ENCODE measurements around the gene HNRNPAB. TPM values are rescaled to one million over a fixed set of nuclear protein-coding genes. Genes with fewer than 3 reads are reported as not detected.

The HNRNPAB gene
- total RNA-seq, 1 experiment from 2014 or later, result 547 TPM

- no peak overlapping the region for H2AK5ac ChIP-seq (ENCODE audit: insufficient read length, low read length)
- no peak overlapping the region for H4K5ac ChIP-seq (ENCODE audit: insufficient read length, low read depth, low read length)
- H3K4ac ChIP-seq (ENCODE audit: low read depth, low read length), result no peak overlapping the region
- H3K4me1 Mint-ChIP-seq, result peaks cover 12 to 22% of the 10 kb centered on the region in 2 experiments
- no peak overlapping the region for H2BK20ac ChIP-seq (ENCODE audit: low read depth, low read length, poor library complexity, severe bottlenecking)
- no peaks in the 10 kb centered on the region for H3K79me1 ChIP-seq (ENCODE audit: insufficient read depth, low read depth, low read length, poor library complexity, severe bottlenecking)
- no peak overlapping the region for H2BK120ac ChIP-seq (ENCODE audit: low read depth, low read length, poor library complexity, severe bottlenecking)
- H3K14ac ChIP-seq (ENCODE audit: insufficient read depth, low read length), result no peak overlapping the region
- no peaks in the 10 kb centered on the region for H3K27me3 ChIP-seq (ENCODE audit: insufficient read depth, low read length)
- H3K9me3 Mint-ChIP-seq, result no peaks in the 10 kb centered on the region; a peak in 1 of 5 replicates
- H3K23me2 ChIP-seq (ENCODE audit: insufficient read length, low read depth, low read length, poor library complexity, severe bottlenecking), result peaks cover 3% of the 10 kb centered on the region
- no peaks in the 10 kb centered on the region; the same call in 1 of the 2 replicates for H3K27me3 Mint-ChIP-seq (ENCODE audit: low read depth)
- no peak overlapping the region for H3K56ac ChIP-seq (ENCODE audit: insufficient read length, low read depth, low read length)
- H3K9ac ChIP-seq (ENCODE audit: extremely low read depth, insufficient read length, low read length), result no peak overlapping the region
- no peak for DNase-seq
- TF ChIP-seq CTCF (conservative IDR thresholded peaks at IDR 0.05), result no peak
- H2AFZ ChIP-seq (ENCODE audit: low read length), result no peak overlapping the region
- no peak overlapping the region for H3T11ph ChIP-seq (ENCODE audit: low read length)
- peaks cover 4% of the 10 kb centered on the region; the same call in 1 of the 2 replicates for H3K79me2 ChIP-seq (ENCODE audit: insufficient read depth, low read length)
- no peak overlapping the region for H2BK12ac ChIP-seq (ENCODE audit: insufficient read length, low read depth, low read length)
- peaks cover 42 to 55% (median 53%) of the 10 kb centered on the region in 3 experiments for H3K36me3 Mint-ChIP-seq (ENCODE audit: insufficient read depth in 1 of 3, low read depth in 3 of 3)
- H3K4me1 ChIP-seq (ENCODE audit: insufficient read depth, low read length), result no peaks in the 10 kb centered on the region
- H2BK5ac ChIP-seq (ENCODE audit: insufficient read length, low read length), result no peak overlapping the region
- no peak overlapping the region for H3K27ac ChIP-seq (ENCODE audit: insufficient read length, low read depth, low read length)
- no peaks in the 10 kb centered on the region for H4K20me1 ChIP-seq (ENCODE audit: control insufficient read depth, insufficient read depth, insufficient read length)
- no peak overlapping the region for H2BK15ac ChIP-seq (ENCODE audit: low read depth, low read length)
- H3K9me3 ChIP-seq (ENCODE audit: control insufficient read depth, low read depth, low read length), result no peaks in the 10 kb centered on the region
- no peak overlapping the region for H3K27ac Mint-ChIP-seq
- H4K91ac ChIP-seq (ENCODE audit: insufficient read length, low read depth, low read length), result no peak overlapping the region
- peak overlapping the region; percentile 61 for H3K4me2 ChIP-seq (ENCODE audit: insufficient read depth, insufficient read length, low read length)
- H3K23ac ChIP-seq (ENCODE audit: insufficient read length, low read depth, low read length), result no peak overlapping the region
- H3K4me3 Mint-ChIP-seq, result peak overlapping the region; percentile 79 to 82
- WGBS (ENCODE audit: extremely low coverage, insufficient read length, low lambda C conversion rate), result no CpG with 5 or more reads among the region's 9 CpGs
- no peak overlapping the region for H4K8ac ChIP-seq (replicated peaks; ENCODE audit: insufficient read length, low read depth, low read length)
- no peak overlapping the region for H3K18ac ChIP-seq (ENCODE audit: insufficient read length, low read depth, low read length)
These were observed 26.7 kb downstream of the HNRNPAB start for GRCh38 chr5:178230879-178231538.
